A549 (cell line): Measurements from ENCODE around the gene CC2D2B.

Source experiments
- EHMT2 ChIP-seq: fragments of 200-600 bp; sonication (generic); IDR thresholded peaks from 2 replicates; pipeline ENCODE4 v1.6.1; 2016; ENCODE audit warnings: antibody characterized with exemption, low read depth, mild to moderate bottlenecking, moderate library complexity
- POLR2A ChIP-seq: IDR thresholded peaks from 2 replicates; pipeline ENCODE4 v1.6.1; 2012; ENCODE audit warnings: mild to moderate bottlenecking, low read length
- RFX5 ChIP-seq: fragments of 450-650 bp; IDR thresholded peaks from 2 replicates; pipeline ENCODE4 v1.7.1; 2014; ENCODE audit warnings: antibody characterized with exemption, mild to moderate bottlenecking, moderate library complexity
- ZSCAN20 ChIP-seq: fragments of 250-450 bp; sonication (Bioruptor Pico); IDR thresholded peaks from 2 replicates; pipeline ENCODE4 v1.8.0; 2022; ENCODE audit warnings: mild to moderate bottlenecking, moderate library complexity
- TF ChIP-seq, protein P1 (sequence below): IDR thresholded peaks from 2 replicates; pipeline ENCODE4 v1.6.1; 2012
- TF ChIP-seq, protein P2 (sequence below): fragments of >200 bp; sonication (Bioruptor Twin); formaldehyde crosslinking; IDR thresholded peaks from 3 replicates; pipeline ENCODE4 v1.5.1; 2016

GRCh38 chr10:96046546-96046945, 138.8 kb downstream of the CC2D2B start:
- TF ChIP-seq POLR2A (no peak), EHMT2 (no peak), RFX5 (no peak), ZSCAN20 (CRISPR knock-in tag) (no peak)
- TF ChIP-seq, protein P1, sequence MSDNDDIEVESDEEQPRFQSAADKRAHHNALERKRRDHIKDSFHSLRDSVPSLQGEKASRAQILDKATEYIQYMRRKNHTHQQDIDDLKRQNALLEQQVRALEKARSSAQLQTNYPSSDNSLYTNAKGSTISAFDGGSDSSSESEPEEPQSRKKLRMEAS: no peak
- TF ChIP-seq, protein P2, sequence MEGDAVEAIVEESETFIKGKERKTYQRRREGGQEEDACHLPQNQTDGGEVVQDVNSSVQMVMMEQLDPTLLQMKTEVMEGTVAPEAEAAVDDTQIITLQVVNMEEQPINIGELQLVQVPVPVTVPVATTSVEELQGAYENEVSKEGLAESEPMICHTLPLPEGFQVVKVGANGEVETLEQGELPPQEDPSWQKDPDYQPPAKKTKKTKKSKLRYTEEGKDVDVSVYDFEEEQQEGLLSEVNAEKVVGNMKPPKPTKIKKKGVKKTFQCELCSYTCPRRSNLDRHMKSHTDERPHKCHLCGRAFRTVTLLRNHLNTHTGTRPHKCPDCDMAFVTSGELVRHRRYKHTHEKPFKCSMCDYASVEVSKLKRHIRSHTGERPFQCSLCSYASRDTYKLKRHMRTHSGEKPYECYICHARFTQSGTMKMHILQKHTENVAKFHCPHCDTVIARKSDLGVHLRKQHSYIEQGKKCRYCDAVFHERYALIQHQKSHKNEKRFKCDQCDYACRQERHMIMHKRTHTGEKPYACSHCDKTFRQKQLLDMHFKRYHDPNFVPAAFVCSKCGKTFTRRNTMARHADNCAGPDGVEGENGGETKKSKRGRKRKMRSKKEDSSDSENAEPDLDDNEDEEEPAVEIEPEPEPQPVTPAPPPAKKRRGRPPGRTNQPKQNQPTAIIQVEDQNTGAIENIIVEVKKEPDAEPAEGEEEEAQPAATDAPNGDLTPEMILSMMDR: no peak
